Dermis blood vessel endothelial cell (primary cell): ENCODE results near the gene HDAC9. TPM values are rescaled to one million over a fixed set of nuclear protein-coding genes. Genes with fewer than 3 reads are reported as not detected.
"Not testable (repeated sequence)": the region's sequence is repeated elsewhere in the genome, so short reads cannot be mapped to it uniquely, and the experiment has no call there.

ENCODE experiments used
- DNase-seq: peaks from one replicate; pipeline ENCODE4 v3.0.0; 2010
- total RNA-seq: library from RNA; depleted of rRNA; stranded (reverse); fragments of >200 nt; gene quantifications from 2 replicates; pipeline ENCODE4 v1.2.3, GENCODE V29; 2014

HDAC9 gene
- total RNA-seq, 1 donor from 2014 or later: 3.9 TPM

- DNase-seq: no peak
Observed at GRCh38 chr7:18902892-18903291, 407.3 kb downstream of the HDAC9 start.

DNA sequence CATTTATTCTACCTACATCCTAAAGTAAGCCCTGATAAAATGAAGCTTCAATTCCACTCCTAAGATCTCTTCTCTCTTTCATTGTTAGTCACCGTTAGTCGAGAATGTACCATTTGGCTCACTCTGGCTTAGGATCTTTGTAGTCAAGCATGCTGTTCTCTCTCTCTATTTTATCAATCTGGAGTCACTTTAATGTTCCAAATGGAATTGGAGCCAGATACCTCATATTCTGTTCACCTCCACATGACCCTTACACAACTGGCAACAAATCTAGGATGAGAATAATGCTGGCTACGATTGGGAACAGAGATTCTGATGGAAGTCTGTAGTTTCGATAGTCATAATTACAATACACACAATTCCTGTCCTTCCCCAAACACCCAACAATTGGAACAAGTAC, 408.1 kb downstream of the HDAC9 start:
- DNase-seq: no peak

GRCh38 chr7:18905316-18905943, 409.9 kb downstream of the HDAC9 start:
- DNase-seq: no peak

- DNase-seq: no peak
Observed at GRCh38 chr7:18906901-18907300, 411.4 kb downstream of the HDAC9 start.

GRCh38 chr7:18913106-18913505, 417.6 kb downstream of the HDAC9 start:
- no peak for DNase-seq

- no peak for DNase-seq
Observed at GRCh38 chr7:18916826-18917225, 421.3 kb downstream of the HDAC9 start.

DNA sequence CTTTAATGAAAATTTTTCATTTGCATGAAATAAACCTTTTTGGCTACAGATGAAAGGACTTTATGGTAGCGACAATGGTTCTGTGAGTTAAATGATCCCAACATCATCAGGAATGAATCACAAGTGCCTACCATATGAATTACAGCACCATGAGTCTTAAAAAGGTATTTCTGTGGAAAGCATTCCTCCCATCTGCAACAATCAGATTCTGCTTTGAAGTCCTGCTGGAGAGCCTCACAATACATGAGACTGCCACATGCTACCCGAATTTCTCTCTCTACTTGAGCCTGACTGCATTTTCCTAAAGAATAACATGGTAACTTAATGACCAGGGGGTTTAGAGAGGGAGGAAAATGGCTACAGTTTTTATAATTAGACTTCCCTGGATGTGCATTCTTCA, 431.6 kb downstream of the HDAC9 start:
- DNase-seq: no peak

DNA sequence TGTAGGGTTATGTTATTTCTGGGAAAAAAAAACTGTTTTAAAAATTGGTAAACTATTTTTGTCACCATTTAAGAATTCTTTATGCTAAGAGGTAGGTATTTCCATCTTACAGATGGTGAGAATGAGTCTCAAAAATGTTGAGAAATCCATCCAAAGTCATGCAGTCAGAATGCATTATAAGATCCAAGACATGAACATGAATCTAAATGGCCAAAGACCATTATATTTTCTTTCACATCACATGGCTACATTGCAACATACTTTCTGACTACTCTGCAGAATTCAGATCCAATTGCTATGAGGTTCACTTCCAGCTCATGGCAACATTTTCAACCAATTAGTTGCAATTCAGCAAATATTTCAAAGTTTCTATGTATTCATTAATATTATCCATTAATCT, 440.7 kb downstream of the HDAC9 start:
- no peak for DNase-seq

DNA sequence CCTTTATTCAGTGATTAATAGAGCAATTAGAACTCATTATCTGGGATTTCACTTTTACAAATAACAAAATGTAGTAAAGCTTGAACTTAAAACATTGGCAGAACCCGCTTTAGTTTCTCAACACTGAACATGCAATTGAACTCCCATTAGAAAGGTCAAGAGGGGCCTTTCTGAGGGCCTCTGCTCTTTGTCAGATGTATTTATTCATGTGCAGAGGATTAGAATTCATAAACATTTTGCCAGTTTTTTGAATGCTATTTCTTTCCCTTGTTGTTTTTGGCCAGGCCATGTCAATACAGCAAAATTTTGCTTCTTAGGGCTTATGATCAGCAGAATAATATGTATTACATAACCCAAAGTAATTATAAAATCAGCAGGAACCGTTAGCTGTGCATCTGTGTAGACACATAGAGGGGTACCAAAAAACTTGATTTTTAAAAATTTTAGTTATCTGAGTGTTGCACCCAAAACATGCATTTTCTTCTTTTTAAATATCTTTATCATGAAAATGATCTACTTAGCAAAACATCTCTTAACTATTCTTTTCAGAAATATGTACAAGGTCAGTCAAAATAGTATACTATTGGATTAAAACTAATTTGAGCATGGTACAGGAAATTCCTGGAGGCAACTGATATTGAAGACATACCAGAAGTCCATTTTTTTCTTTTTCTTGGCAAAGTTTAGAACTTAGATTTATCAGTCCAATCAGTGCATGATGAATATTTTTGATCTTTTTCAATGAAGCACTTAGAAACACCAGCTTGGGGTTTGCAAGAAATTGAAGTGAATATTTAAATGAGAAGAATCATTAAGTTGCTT, 444.4 kb downstream of the HDAC9 start:
- DNase-seq: peak; percentile 34

- DNase-seq: no peak
Observed at GRCh38 chr7:18940593-18941134, 445.1 kb downstream of the HDAC9 start.

GRCh38 chr7:18941207-18941606, 445.7 kb downstream of the HDAC9 start:
- DNase-seq: no peak

GRCh38 chr7:18948521-18948920, 453.0 kb downstream of the HDAC9 start:
- no peak for DNase-seq

- no peak for DNase-seq
Observed at GRCh38 chr7:18952846-18953245, 457.3 kb downstream of the HDAC9 start.

GRCh38 chr7:18958627-18959026, 463.1 kb downstream of the HDAC9 start:
- DNase-seq: no peak

DNA sequence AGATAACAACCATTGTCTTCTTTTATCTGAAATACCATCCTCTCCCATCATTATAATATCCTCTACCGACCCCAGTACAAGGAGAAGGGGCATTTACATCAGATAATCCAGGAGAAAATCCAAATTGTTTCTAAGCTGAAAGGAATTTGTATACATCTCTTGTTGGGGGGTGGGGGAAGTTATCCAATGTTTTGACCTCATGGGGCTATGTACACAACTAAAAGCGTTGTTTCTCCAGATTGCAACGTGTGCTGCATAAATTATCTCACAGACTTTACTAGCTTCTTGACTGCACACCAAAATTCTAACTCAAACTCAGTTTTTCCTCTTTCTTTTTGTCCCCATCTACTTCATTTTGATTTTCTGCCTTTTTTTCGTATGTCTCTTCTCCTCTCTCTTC, 465.2 kb downstream of the HDAC9 start:
- DNase-seq: no peak

- DNase-seq: no peak
Observed at GRCh38 chr7:18962031-18962430, 466.5 kb downstream of the HDAC9 start.

- no peak for DNase-seq
Observed at GRCh38 chr7:18965657-18966056, 470.1 kb downstream of the HDAC9 start.

- not testable (repeated sequence) for DNase-seq
Observed at GRCh38 chr7:18967755-18968154, 472.2 kb downstream of the HDAC9 start.

- DNase-seq: no peak
Observed at GRCh38 chr7:18971839-18972238, 476.3 kb downstream of the HDAC9 start.

GRCh38 chr7:18974803-18975202, 479.3 kb downstream of the HDAC9 start:
- no peak for DNase-seq

- DNase-seq: no peak
Observed at GRCh38 chr7:18975276-18975675, 479.7 kb downstream of the HDAC9 start.

DNA sequence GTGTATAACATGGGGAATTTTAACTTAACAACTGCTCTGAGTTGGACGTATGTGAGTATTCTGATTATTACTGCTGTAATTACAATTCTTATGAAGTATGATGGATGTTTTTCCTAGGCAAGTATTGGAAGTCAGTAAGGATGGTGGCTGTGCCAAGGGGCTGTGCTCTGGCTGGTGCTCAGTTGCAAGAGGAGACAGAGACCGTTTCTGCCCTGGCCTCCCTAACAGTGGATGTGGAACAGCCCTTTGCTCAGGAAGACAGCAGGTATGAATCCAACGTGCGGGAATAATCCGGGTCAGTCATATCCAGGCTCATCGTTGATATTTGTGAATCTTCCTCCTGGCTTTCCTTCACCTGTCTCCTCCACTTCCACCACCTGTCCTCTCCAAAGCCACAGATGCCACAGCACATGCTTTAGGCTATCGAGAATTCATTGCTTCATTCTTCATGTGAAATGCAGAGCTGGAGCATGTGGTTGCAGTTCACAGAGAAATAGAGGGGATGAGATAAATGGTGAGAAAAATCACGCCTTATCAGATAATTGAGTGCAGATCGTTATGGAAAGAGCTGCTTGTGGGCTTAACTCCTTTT, 480.2 kb downstream of the HDAC9 start:
- DNase-seq: no peak

DNA sequence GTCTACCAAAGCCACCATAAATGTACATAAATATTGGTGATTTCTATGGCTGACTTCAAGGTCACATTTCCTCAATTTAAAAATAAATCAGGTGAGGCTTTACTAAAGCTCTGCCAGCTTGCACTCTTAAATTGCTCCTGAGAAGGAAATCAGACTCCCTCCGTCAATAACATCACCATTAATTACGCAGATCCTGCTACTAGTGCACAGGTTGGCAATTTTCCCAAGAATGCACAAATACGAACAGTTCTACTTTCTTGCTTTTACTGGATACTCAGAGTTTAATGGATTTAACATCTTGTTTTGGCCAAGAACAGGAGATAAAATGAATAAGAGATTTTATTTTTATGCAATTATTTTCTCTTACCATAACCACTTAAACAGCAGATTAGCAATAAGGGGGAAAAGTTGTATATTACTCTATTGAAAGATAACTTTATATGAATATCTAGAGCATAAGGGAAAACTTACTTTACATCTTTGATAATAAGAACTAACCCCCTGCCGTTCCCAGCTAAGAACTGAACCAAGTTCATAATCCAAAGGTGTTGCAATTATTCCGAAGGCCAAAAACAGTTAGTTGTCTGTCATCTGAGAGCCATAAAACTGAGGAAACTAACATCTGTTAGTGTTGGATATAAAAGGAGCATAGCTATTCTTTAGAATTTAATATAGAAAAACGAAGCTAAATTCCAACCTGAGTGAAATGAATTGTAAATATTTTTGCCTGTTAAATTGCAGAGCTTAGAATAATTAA, 481.3 kb downstream of the HDAC9 start:
- DNase-seq: peak; percentile 44
